Left ventricle myocardium inferior (tissue), 1 donor: ENCODE measurements around the gene CLMN. TPM values are rescaled to one million over a fixed set of nuclear protein-coding genes. Genes with fewer than 3 reads are reported as not detected.
"Not testable (repeated sequence)": the region's sequence is repeated elsewhere in the genome, so short reads cannot be mapped to it uniquely, and the experiment has no call there.

Experiments
- DNase-seq: peaks from one replicate; pipeline ENCODE4 v3.0.0-alpha.2; 2020
- H3K27ac ChIP-seq: fragments of 200-600 bp; replicated peaks from 2 replicates; pipeline ENCODE4 v1.8.0; 2021
- H3K27me3 ChIP-seq: fragments of 200-600 bp; 2 replicates; pipeline ENCODE4 v1.8.0; 2021; ENCODE audit warnings: low read depth
- H3K36me3 ChIP-seq: fragments of 200-600 bp; 2 replicates; pipeline ENCODE4 v1.8.0; 2021
- H3K4me1 ChIP-seq: fragments of 200-600 bp; 2 replicates; pipeline ENCODE4 v1.8.0; 2021
- H3K4me3 ChIP-seq: fragments of 200-600 bp; 2 replicates; pipeline ENCODE4 v1.8.0; 2021; ENCODE audit warnings: mild to moderate bottlenecking, moderate library complexity
- H3K9me3 ChIP-seq: fragments of 200-600 bp; replicated peaks from 2 replicates; pipeline ENCODE4 v1.8.0; 2021
- CTCF ChIP-seq: fragments of 200-600 bp; IDR thresholded peaks from 2 replicates; pipeline ENCODE4 v1.8.0; 2021; ENCODE audit warnings: antibody characterized with exemption, mild to moderate bottlenecking, borderline replicate concordance
- intact Hi-C: fragments of 100-400 bp; cut with micrococcal nuclease; formaldehyde crosslinking; loops from one replicate; pipeline ENCODE4 v1.11.0; 2022
- total RNA-seq: library from RNA; stranded (reverse); fragmentation: NEBNext Ultra II Directional; extraction: Animal tissue kit (Norgen Biotek cat#: 25700); gene quantifications from one replicate; pipeline ENCODE4 v1.2.1, GENCODE V29; 2021
- donor health status: DM: no; HTN: yes; CAD: no; lungs with severe emphysema.

The CLMN gene
- total RNA-seq, 1 donor from 2014 or later, result 3.7 TPM

- Histone ChIP-seq H3K27ac (no peak overlapping the region), H3K9me3 (peaks cover 27% of the 10 kb centered on the region), H3K4me3 (no peak overlapping the region), H3K36me3 (peaks cover 46% of the 10 kb centered on the region), H3K4me1 (peaks cover 10% of the 10 kb centered on the region), H3K27me3 (peaks cover 18% of the 10 kb centered on the region)
- intact Hi-C loops, result no loop called here
- TF ChIP-seq CTCF, result no peak
- DNase-seq, result no peak
These were observed 115.0 kb downstream of the CLMN start for GRCh38 chr14:95204705-95205104.

- Histone ChIP-seq H3K27me3 (peaks cover 43% of the 10 kb centered on the region), H3K4me1 (peaks cover 10% of the 10 kb centered on the region), H3K36me3 (peaks cover 38% of the 10 kb centered on the region), H3K9me3 (peaks cover 27% of the 10 kb centered on the region)
- H3K4me3 ChIP-seq, DNase-seq, intact Hi-C loops, H3K27ac ChIP-seq: not testable (repeated sequence)
These were observed 118.0 kb downstream of the CLMN start for GRCh38 chr14:95201745-95202144.

GRCh38 chr14:95200404-95200803 lies 119.3 kb downstream of the CLMN start:
- H3K4me3 ChIP-seq, result no peak overlapping the region
- H3K4me1 ChIP-seq, result peaks cover 10% of the 10 kb centered on the region
- peaks cover 22% of the 10 kb centered on the region for H3K9me3 ChIP-seq
- peaks cover 48% of the 10 kb centered on the region for H3K27me3 ChIP-seq
- H3K27ac ChIP-seq, result no peak overlapping the region
- DNase-seq, result no peak
- TF ChIP-seq CTCF, result no peak
- H3K36me3 ChIP-seq, result peaks cover 37% of the 10 kb centered on the region
- intact Hi-C loops, result no loop called here

- no peak for DNase-seq
- Histone ChIP-seq H3K27me3 (peaks cover 48% of the 10 kb centered on the region), H3K36me3 (peaks cover 28% of the 10 kb centered on the region), H3K9me3 (peaks cover 12% of the 10 kb centered on the region), H3K27ac (no peak overlapping the region), H3K4me1 (peaks cover 10% of the 10 kb centered on the region), H3K4me3 (no peak overlapping the region)
- no peak for TF ChIP-seq CTCF
- intact Hi-C loops, result no loop called here
These were observed 120.3 kb downstream of the CLMN start for GRCh38 chr14:95199298-95199983.

- DNase-seq, result no peak
- Histone ChIP-seq H3K27ac (no peak overlapping the region), H3K36me3 (peaks cover 16% of the 10 kb centered on the region), H3K4me1 (peaks cover 10% of the 10 kb centered on the region), H3K9me3 (peaks cover 4% of the 10 kb centered on the region), H3K4me3 (no peak overlapping the region), H3K27me3 (peaks cover 40% of the 10 kb centered on the region)
- intact Hi-C loops, result no loop called here
- TF ChIP-seq CTCF, result no peak
These were observed 121.4 kb downstream of the CLMN start for GRCh38 chr14:95198320-95198719.

GRCh38 chr14:95197551-95197950 lies 122.2 kb downstream of the CLMN start:
- intact Hi-C loops, result no loop called here
- peaks cover 10% of the 10 kb centered on the region for H3K4me1 ChIP-seq
- peaks cover 9% of the 10 kb centered on the region for H3K36me3 ChIP-seq
- H3K4me3 ChIP-seq, result no peak overlapping the region
- peaks cover 32% of the 10 kb centered on the region for H3K27me3 ChIP-seq
- no peak overlapping the region for H3K27ac ChIP-seq
- peaks cover 4% of the 10 kb centered on the region for H3K9me3 ChIP-seq
- no peak for TF ChIP-seq CTCF
- DNase-seq, result no peak
